Thyroid gland (tissue), 4 donors: ENCODE measurements around the gene SYNGR3. TPM values are rescaled to one million over a fixed set of nuclear protein-coding genes. Genes with fewer than 3 reads are reported as not detected.
"Not testable (repeated sequence)": the region's sequence is repeated elsewhere in the genome, so short reads cannot be mapped to it uniquely, and the experiment has no call there.

Experiments
- DNase-seq, 2 donors: peaks; one replicate each; pipeline ENCODE4 v3.0.0-alpha.2; 2019
- H3K27ac ChIP-seq, 3 donors: fragments of 200-600 bp; sonication (generic); 1 replicate in 2 of 3; 2 replicates in 1 of 3; pipeline ENCODE4 v1.5.1; 2016 to 2019; ENCODE audit warnings: mild to moderate bottlenecking in 1 of 3, moderate library complexity in 1 of 3
- H3K27me3 ChIP-seq: fragments of 200-600 bp; sonication (generic); one replicate; pipeline ENCODE4 v1.5.1; 2019
- H3K36me3 ChIP-seq, 2 donors: fragments of 200-600 bp; sonication (generic); one replicate each; pipeline ENCODE4 v1.5.1; 2016 to 2019
- H3K4me1 ChIP-seq, 2 donors: fragments of 200-600 bp; sonication (generic); one replicate each; pipeline ENCODE4 v1.5.1; 2017 to 2019
- H3K4me3 ChIP-seq, 3 donors: fragments of 200-600 bp; sonication (generic); replicated peaks in 1 of 3; 1 replicate in 2 of 3; 2 replicates in 1 of 3; pipeline ENCODE4 v1.5.1; 2016; ENCODE audit warnings: mild to moderate bottlenecking in 1 of 3
- H3K9me3 ChIP-seq: fragments of 200-600 bp; sonication (generic); one replicate; pipeline ENCODE4 v1.5.1; 2017
- CTCF ChIP-seq, 6 experiments: fragments of 200-600 bp in 3 of 6; fragments of 450-650 bp in 3 of 6; sonication (generic) in 3 of 6; IDR thresholded peaks; one replicate each; pipeline ENCODE4 v1.5.1; 2016 to 2019; ENCODE audit warnings: antibody characterized with exemption in 6 of 6, mild to moderate bottlenecking in 2 of 6, inconsistent platforms in 1 of 6, moderate library complexity in 1 of 6
- POLR2A ChIP-seq, 2 donors: fragments of 450-650 bp; IDR thresholded peaks; one replicate each; pipeline ENCODE4 v1.6.1; 2017; ENCODE audit warnings: antibody characterized with exemption in 2 of 2, mild to moderate bottlenecking in 2 of 2, moderate library complexity in 1 of 2
- WGBS, 2 donors: methylation state at CpG; one replicate each; pipeline ENCODE4 v1.1.5; 2017; 5-methylcytosine and 5-hydroxymethylcytosine counted together
- intact Hi-C: fragments of 100-400 bp; cut with DNase I; formaldehyde crosslinking; loops from one replicate; pipeline ENCODE4 v1.15.1; 2023
- total RNA-seq, 4 donors: library from RNA; depleted of rRNA; stranded (reverse); fragments of >200 nt; gene quantifications; one replicate each; pipeline ENCODE4 v1.2.3, GENCODE V29; 2016

The SYNGR3 gene
- total RNA-seq, 4 donors from 2014 or later, result not detected

GRCh38 chr16:2033057-2033908 lies 43.5 kb downstream of the SYNGR3 start:
- Histone ChIP-seq H3K9me3 (no peaks in the 10 kb centered on the region), H3K4me3 (peak overlapping the region in 1 of 3 donors; percentile 12), H3K27ac (peak overlapping the region; percentile 23 to 81 (median 73)), H3K27me3 (no peaks in the 10 kb centered on the region), H3K4me1 (peaks cover 16 to 48% of the 10 kb centered on the region in 2 donors), H3K36me3 (peaks cover 0 to 8% of the 10 kb centered on the region in 2 donors)
- DNase-seq, result no peak
- TF ChIP-seq POLR2A (IDR thresholded peaks at IDR 0.05) (no peak), CTCF (IDR thresholded peaks at IDR 0.05) (no peak)
- 54 to 70% methylated on average over 4 to 16 of the region's 37 CpGs for WGBS, 2 donors
- intact Hi-C loops, result no loop called here

GRCh38 chr16:2033909-2034695 lies 44.3 kb downstream of the SYNGR3 start:
- intact Hi-C loops, H3K36me3 ChIP-seq, DNase-seq, H3K9me3 ChIP-seq, H3K27me3 ChIP-seq: not testable (repeated sequence)
- Histone ChIP-seq H3K27ac (peak overlapping the region; percentile 23 to 81 (median 81)), H3K4me3 (peak overlapping the region in 1 of 3 donors; percentile 12), H3K4me1 (peaks cover 16 to 49% of the 10 kb centered on the region in 2 donors)
- WGBS, 2 donors, result 40 to 91% methylated on average over 1 to 9 of the region's 32 CpGs

GRCh38 chr16:2034696-2035430 lies 45.1 kb downstream of the SYNGR3 start:
- TF ChIP-seq POLR2A (IDR thresholded peaks at IDR 0.05), result no peak
- TF ChIP-seq CTCF (IDR thresholded peaks at IDR 0.05), result no peak
- 43 to 79% methylated on average over 3 to 12 of the region's 17 CpGs for WGBS, 2 donors
- Histone ChIP-seq H3K27me3 (no peaks in the 10 kb centered on the region), H3K9me3 (no peaks in the 10 kb centered on the region), H3K4me1 (peaks cover 16 to 56% of the 10 kb centered on the region in 2 donors), H3K4me3 (peak overlapping the region in 1 of 3 donors; percentile 8), H3K27ac (peak overlapping the region; percentile 78 to 81 (median 78)), H3K36me3 (peaks cover 0 to 8% of the 10 kb centered on the region in 2 donors)
- intact Hi-C loops, result no loop called here
- no peak for DNase-seq

- Histone ChIP-seq H3K27me3 (no peaks in the 10 kb centered on the region), H3K4me1 (peaks cover 18 to 64% of the 10 kb centered on the region in 2 donors), H3K9me3 (no peaks in the 10 kb centered on the region), H3K36me3 (peaks cover 0 to 8% of the 10 kb centered on the region in 2 donors), H3K4me3 (peak overlapping the region in 1 of 3 donors; percentile 8), H3K27ac (peak overlapping the region; percentile 78 to 81 (median 78))
- peak; percentile 54 to 67 for DNase-seq
- intact Hi-C loops, result no loop called here
- WGBS, 2 donors, result 33 to 50% methylated on average over 3 to 25 of the region's 34 CpGs
- TF ChIP-seq POLR2A (IDR thresholded peaks at IDR 0.05) (no peak), CTCF (IDR thresholded peaks at IDR 0.05) (no peak)
Observed at GRCh38 chr16:2035431-2036199, 45.8 kb downstream of the SYNGR3 start.
